GM20431 (cell line): Measurements from ENCODE around the gene MYO3B.

Experiments
- in situ Hi-C: fragments of 300-500 bp; cut with MseI, MboI; formaldehyde crosslinking; loops from one replicate; pipeline ENCODE4 v1.15.0; 2020; ENCODE audit warnings: low sequenced_read_pairs; ENCODE audit not compliant: unreplicated experiment

Gene MYO3B

GRCh38 chr2:170161516-170162270 lies 16.3 kb upstream of the MYO3B start:
- in situ Hi-C loops: no loop called here

GRCh38 chr2:170162271-170162632 lies 15.7 kb upstream of the MYO3B start:
- in situ Hi-C loops: no loop called here

DNA sequence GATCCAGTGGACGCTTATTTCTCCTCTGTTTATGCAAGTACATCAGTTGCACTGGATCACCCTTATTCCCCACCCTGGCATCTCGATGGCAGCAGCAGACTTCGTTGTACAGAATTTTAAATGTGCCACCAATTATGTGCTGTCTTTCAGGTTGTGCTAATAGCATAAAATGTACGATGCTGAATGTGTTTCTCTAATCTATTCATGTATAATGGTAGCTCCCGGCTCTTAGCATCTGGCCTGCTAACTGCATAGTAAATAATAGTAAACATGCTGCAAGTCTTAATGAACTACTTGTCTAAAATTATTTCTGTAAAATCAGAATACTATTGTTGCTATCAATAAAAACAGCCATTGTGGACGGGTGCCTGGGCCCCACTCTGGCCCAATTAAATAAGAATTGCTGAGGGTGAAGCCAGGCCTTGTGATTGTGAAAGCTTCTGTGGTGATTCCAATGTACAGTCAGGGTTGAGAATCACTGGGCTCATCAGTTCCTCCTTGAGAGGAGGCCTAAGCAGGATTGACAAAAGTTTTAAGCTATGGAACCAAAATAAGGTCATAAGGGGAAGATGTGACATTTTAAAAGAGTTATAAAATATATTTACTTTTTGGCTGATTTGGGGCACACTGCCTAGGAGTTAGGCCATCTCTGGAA lies 14.4 kb upstream of the MYO3B start:
- in situ Hi-C loops: no loop called here

GRCh38 chr2:170165129-170165528 lies 12.8 kb upstream of the MYO3B start:
- in situ Hi-C loops: no loop called here

- in situ Hi-C loops: no loop called here
Observed at GRCh38 chr2:170166735-170167134, 11.2 kb upstream of the MYO3B start.

DNA sequence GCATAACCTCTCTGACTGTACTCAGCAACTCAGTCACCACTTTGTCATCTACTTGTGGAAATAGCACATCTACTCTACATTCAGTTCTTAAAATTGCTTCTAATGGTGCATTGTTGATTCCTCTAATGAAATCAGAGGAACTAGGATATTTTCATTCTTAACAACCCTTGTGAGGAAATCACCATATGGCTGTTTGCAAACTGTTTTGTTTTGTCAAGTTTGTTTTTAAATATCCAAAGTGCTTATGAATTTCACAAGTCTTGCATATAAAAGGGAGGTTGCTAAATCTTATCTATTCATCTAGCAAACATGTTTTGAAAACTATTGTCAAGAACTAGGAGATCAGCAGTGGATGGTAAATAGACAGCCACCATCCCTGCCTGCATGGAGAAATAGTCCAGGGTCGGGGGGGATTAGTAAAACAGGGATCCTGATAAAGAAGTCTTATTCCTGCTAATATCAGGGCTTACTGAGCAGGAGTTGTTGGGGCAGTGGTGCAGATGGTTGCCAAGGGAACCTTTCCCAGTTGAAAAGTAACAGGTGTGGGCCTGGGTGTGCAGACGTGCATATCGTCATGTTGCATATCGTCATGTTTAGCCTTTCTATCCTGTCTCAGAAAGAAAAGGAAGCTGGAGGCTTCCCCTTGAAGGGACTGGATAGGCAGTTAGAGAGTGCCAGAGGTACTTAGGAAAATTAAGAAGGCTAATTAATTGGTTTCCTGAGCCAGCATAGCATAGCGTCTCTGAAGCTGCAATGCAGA lies 7.5 kb upstream of the MYO3B start:
- in situ Hi-C loops: no loop called here

GRCh38 chr2:170176212-170176611 lies 1.7 kb upstream of the MYO3B start:
- in situ Hi-C loops: no loop called here

DNA sequence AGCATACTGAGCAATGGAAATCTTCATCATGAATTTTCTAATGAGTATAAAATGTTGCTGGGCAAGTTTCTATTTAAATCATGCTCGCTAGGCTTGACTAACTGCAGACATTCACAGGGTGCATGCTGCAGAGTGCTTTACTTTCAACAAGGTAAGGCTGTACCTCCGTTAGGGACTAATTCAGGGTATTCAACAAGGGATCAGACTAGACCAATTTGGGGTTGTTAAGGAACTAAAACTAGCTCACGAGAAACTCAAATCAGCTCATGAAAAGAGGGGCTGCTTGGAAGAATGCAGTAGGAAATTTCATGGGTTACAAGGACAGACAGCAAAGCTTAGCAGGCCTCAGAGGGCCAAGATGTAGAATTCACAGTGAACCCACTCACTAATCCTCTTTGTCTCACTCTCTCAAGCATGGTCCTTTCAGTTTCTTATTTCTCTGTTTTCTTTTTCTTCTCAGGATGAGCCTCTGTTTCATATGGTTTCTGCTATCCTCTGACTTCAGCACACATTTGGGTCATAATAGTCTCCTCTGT lies 2.2 kb downstream of the MYO3B start:
- in situ Hi-C loops: no loop called here

DNA sequence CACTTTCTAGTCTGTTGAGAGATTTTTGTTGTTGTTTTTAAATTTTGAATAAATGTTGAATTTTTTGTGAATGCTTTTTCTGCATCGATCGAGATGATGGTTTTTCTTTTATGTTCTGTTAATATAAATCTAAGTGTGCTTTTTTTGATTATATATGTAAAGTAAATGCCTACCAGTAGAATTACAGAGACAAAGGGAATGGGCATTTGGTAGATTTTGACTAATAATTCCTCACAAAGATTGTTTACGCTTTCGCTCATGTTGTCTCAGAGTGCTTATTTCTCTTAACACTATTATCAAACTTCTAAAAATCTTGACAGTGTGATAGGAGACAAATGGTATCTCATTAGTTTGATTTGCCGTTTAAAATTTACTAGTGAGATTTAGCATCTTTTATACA lies 3.7 kb downstream of the MYO3B start:
- in situ Hi-C loops: no loop called here

DNA sequence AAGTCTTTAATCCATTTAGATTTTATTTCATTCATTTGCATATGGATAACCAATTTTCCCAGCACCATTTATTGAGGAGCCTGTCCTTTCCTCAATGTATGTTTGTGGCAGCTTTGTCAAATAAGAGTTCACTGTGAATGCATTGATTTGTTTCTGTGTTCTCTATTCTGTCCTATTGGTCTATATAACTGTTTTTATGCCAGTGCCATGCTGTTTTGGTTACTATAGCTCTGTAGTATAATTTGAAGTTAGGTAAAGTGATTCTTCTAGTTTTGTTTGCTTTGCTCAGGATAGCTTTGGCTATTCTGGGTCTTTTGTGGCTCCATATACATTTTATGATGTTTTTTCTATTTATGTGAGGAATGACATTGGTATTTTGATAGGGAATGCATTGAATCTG lies 7.4 kb downstream of the MYO3B start:
- in situ Hi-C loops: no loop called here

DNA sequence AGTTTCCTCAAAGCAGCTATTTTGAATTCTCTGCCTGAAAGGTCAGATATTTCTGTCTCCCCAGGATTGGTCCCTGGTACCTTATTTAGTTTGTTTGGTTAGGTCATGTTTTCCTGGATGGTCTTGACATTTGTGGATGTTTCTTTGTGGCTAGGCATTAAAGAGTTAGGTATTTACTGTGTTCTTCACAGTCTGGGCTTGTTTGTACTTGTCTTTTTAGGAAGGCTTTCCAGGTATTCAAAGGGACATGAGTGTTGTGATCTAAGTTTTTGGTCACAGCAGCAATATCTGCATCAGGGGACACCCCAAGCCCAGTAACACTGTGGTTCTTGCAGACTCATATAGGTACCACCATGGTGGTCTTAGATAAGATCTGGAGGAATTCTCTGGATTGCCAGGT lies 11.8 kb downstream of the MYO3B start:
- in situ Hi-C loops: no loop called here

GRCh38 chr2:170190172-170190571 lies 12.2 kb downstream of the MYO3B start:
- in situ Hi-C loops: no loop called here

GRCh38 chr2:170191166-170191866 lies 13.4 kb downstream of the MYO3B start:
- in situ Hi-C loops: no loop called here

- in situ Hi-C loops: no loop called here
Observed at GRCh38 chr2:170196963-170197362, 19.0 kb downstream of the MYO3B start.

DNA sequence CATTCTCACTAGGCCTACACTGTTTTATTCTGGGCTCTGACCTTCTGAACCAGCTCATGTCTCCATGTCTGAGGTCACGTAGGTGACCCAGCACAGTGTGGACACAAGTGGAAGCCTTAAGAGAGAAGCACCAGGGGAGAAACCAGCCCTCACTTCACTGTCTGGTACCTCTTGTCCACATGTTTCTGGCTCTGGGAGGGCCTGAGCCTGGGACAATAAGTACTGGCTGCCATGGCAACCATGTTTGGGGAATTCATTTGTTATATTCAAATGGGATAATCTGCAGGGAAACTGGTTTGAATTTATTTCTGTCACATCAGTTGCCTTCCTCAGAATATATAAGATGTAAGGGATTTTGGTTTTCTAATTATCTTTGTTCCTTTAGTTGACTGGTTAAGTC lies 23.3 kb downstream of the MYO3B start:
- in situ Hi-C loops: no loop called here

GRCh38 chr2:170201734-170202393 lies 23.9 kb downstream of the MYO3B start:
- in situ Hi-C loops: no loop called here

DNA sequence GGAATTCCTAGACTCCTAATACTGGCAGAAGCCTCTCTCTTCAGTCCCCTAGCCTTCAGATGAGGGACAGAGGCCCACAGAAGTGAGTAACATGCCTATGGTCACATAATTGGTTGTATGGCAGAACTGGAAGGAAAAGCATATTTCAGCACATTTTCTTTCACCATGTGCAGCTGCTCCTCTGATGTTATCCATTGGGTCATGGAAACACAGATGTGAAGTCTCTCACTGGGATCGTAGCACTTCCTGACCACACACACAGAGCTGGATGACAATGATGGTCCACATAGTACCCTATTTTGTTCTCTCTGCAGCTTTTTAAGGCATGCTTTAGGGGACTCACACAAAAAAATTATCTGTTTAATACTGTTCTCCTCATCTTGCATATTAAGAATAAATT lies 24.5 kb downstream of the MYO3B start:
- in situ Hi-C loops: no loop called here

DNA sequence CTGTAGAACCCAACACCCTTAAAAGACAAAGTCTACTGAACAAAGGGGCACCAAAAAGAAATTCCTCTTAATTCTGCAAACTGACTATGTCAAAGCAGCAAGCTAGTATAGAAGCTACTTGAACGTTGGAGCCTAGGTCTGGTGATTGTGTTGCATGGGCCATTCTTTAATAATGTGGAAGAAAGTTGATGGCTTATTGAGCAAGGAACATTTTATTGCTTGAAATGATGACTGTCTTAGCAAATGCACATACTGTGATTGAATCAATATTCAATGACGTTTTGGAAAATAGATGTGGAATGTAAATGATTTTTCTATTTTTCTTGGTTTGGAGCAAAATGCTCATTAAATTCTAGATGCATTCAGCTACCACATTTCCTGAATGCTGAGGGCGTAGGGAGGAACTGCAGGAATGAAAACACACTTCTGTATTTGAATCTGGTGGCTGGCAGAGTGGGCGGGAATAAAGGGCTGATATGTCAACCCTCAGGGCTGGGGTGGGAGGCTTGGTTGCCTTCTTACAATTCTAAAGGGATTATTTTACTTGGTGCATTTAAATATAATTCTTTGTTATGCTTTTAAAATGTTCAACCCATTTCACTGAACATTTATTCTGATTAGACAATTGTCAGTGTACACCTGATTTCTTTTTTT lies 26.5 kb downstream of the MYO3B start:
- in situ Hi-C loops: no loop called here

DNA sequence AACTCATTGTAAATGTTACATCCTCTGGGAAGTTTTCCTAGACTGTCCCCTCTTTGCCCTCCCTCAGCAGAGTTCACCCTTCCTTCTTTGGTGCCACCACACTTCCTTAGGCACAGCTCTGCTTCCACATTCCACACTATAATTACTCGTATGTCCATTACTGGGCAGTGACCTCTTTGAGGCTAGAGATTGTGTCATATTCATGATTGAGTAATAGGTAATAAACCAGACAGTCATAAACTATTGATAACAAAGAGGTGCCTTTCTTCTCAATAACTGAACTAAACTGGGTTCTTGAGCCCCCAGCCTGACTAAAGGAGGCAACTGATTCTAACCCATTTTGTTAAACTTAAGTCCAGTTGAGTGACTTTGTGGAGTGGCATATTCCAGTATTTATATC lies 28.3 kb downstream of the MYO3B start:
- in situ Hi-C loops: no loop called here
